Cardiac muscle cell (in vitro differentiated cells and primary cell): ENCODE measurements around the gene MYH15. TPM values are rescaled to one million over a fixed set of nuclear protein-coding genes. Genes with fewer than 3 reads are reported as not detected.

Source experiments
- DNase-seq, 2 donors: peaks; one replicate each; pipeline versions ENCODE4 v3.0.0 to v3.0.0-alpha.2; 2010 to 2017; ENCODE audit warnings: low read depth in 1 of 2, low spot score in 1 of 2
- H3K27ac ChIP-seq: fragments of 200-600 bp; sonication (generic); 2 replicates; pipeline ENCODE4 v1.5.1; 2016
- H3K27me3 ChIP-seq: fragments of 200-600 bp; sonication (generic); 2 replicates; pipeline ENCODE4 v1.6.0; 2016; ENCODE audit warnings: control low read depth
- H3K36me3 ChIP-seq: fragments of 200-600 bp; sonication (generic); 2 replicates; pipeline ENCODE4 v1.5.1; 2016; ENCODE audit warnings: control low read depth
- H3K4me1 ChIP-seq: fragments of 200-600 bp; sonication (generic); 2 replicates; pipeline ENCODE4 v1.8.1; 2017; ENCODE audit warnings: low read depth, mild to moderate bottlenecking, mixed run types
- H3K4me3 ChIP-seq: fragments of 200-600 bp; sonication (generic); 2 replicates; pipeline ENCODE4 v1.5.1; 2016; ENCODE audit warnings: mild to moderate bottlenecking
- H3K9me3 ChIP-seq: fragments of 200-600 bp; sonication (generic); 2 replicates; pipeline ENCODE4 v1.5.1; 2017; ENCODE audit warnings: low read depth, mild to moderate bottlenecking, control low read depth
- CTCF ChIP-seq: IDR thresholded peaks from 2 replicates; pipeline ENCODE4 v1.5.1; 2012; ENCODE audit warnings: low read depth, mild to moderate bottlenecking, low read length
- polyA plus RNA-seq: library from polyadenylated mRNA; unstranded; fragments of >200 nt; fragmentation: Nextera tagmentation; extraction: Ambion mirVana; gene quantifications from 2 replicates; pipeline ENCODE4 v1.2.1, GENCODE V29; 2016
- total RNA-seq: library from RNA; depleted of rRNA; stranded (reverse); fragments of >200 nt; gene quantifications from 2 replicates; pipeline ENCODE4 v1.2.3, GENCODE V29; 2016

MYH15 gene
- total and polyA plus RNA-seq, 2 experiments from 2014 or later, result 0.24 to 0.55 TPM

GRCh38 chr3:108524537-108524936 lies 14.1 kb upstream of the MYH15 start:
- Histone ChIP-seq H3K4me1 (no peaks in the 10 kb centered on the region), H3K27me3 (no peaks in the 10 kb centered on the region), H3K9me3 (no peaks in the 10 kb centered on the region), H3K4me3 (no peak overlapping the region), H3K36me3 (no peaks in the 10 kb centered on the region), H3K27ac (no peak overlapping the region)
- DNase-seq, result peak in 1 of 2 donors; percentile 5
- no peak for TF ChIP-seq CTCF

- Histone ChIP-seq H3K4me3 (no peak overlapping the region), H3K27me3 (no peaks in the 10 kb centered on the region), H3K36me3 (no peaks in the 10 kb centered on the region), H3K27ac (no peak overlapping the region), H3K9me3 (no peaks in the 10 kb centered on the region), H3K4me1 (no peaks in the 10 kb centered on the region)
- TF ChIP-seq CTCF, result no peak
- peak in 1 of 2 donors; percentile 10 for DNase-seq
These were observed 8.5 kb upstream of the MYH15 start for GRCh38 chr3:108518895-108519294.

DNA sequence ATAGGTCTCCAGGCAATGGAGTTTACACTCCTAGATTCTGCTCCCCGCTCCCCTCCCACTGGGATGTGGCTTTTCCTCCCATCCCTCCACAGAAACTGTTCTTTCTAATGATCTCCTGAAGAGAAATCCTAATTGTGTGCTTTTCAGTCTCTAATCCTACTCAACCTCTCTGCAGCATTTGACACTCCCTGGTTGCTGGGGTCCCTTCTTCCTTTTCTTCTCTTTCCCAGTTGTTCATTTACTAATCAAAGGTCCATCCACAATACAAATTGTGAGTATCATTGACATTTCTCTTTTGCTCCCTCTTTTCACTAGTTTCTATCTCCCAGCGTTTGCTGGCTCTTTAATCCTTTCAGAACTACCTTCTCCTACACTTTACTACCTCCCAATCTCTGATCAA lies 6.5 kb upstream of the MYH15 start:
- H3K9me3 ChIP-seq, result no peaks in the 10 kb centered on the region
- no peak overlapping the region for H3K4me3 ChIP-seq
- DNase-seq, result no peak

DNA sequence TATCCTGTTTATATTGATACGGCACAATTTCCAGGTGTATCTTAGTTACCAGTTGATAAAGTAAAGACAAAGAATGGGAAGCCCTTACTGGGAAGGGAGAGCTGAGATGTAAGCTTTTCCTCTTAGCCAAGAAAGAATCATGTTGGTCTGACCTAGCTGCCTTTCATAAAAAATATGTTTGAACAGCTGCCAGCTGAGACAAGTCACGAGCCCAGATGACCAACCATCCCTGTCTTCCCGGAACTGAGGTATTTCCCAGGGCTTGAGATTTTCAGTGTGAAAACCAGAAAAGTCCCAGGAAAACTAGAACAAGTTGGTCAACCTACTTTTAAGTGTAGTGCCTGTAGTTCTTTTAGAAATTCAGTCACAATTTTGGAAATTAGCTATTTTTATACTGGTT lies 3.6 kb upstream of the MYH15 start:
- Histone ChIP-seq H3K4me3 (no peak overlapping the region), H3K4me1 (peaks cover 5% of the 10 kb centered on the region), H3K36me3 (no peaks in the 10 kb centered on the region), H3K27me3 (no peaks in the 10 kb centered on the region), H3K9me3 (no peaks in the 10 kb centered on the region), H3K27ac (no peak overlapping the region)
- TF ChIP-seq CTCF, result no peak
- DNase-seq, result peak in 1 of 2 donors; percentile 23

More for the DNA sequence above, 6.5 kb upstream of the MYH15 start:
- no peaks in the 10 kb centered on the region for H3K4me1 ChIP-seq
- no peaks in the 10 kb centered on the region for H3K36me3 ChIP-seq
- H3K27me3 ChIP-seq, result no peaks in the 10 kb centered on the region
- H3K27ac ChIP-seq, result no peak overlapping the region
- no peak for TF ChIP-seq CTCF

GRCh38 chr3:108512671-108513070 lies 2.3 kb upstream of the MYH15 start:
- no peaks in the 10 kb centered on the region for H3K9me3 ChIP-seq
- no peaks in the 10 kb centered on the region for H3K36me3 ChIP-seq
- TF ChIP-seq CTCF, result no peak
- H3K4me3 ChIP-seq, result no peak overlapping the region
- no peaks in the 10 kb centered on the region for H3K27me3 ChIP-seq
- H3K27ac ChIP-seq, result no peak overlapping the region
- H3K4me1 ChIP-seq, result peaks cover 5% of the 10 kb centered on the region
- no peak for DNase-seq

- no peaks in the 10 kb centered on the region for H3K9me3 ChIP-seq
- DNase-seq, result no peak
- H3K36me3 ChIP-seq, result no peaks in the 10 kb centered on the region
- peaks cover 5% of the 10 kb centered on the region for H3K4me1 ChIP-seq
- no peak for TF ChIP-seq CTCF
- no peak overlapping the region for H3K27ac ChIP-seq
- no peak overlapping the region for H3K4me3 ChIP-seq
- H3K27me3 ChIP-seq, result no peaks in the 10 kb centered on the region
These were observed 1.1 kb upstream of the MYH15 start for GRCh38 chr3:108511490-108511889.
